Upper lobe of right lung (tissue), 1 donor: Measurements from ENCODE around the gene PDCD1LG2. TPM values are rescaled to one million over a fixed set of nuclear protein-coding genes. Genes with fewer than 3 reads are reported as not detected.

ENCODE experiments used
- ATAC-seq: fragments of 200-7000 bp; cut with Tn5 transposase; one replicate; pipeline ENCODE4 v1.9.1; 2020; ENCODE audit warnings: mild to moderate bottlenecking, moderate library complexity
- DNase-seq: peaks from one replicate; pipeline ENCODE4 v3.0.0-alpha.2; 2020
- H3K27ac ChIP-seq: fragments of 200-600 bp; one replicate; pipeline ENCODE4 v1.8.0; 2022
- H3K27me3 ChIP-seq: fragments of 200-600 bp; one replicate; pipeline ENCODE4 v1.8.0; 2022; ENCODE audit warnings: mild to moderate bottlenecking
- H3K36me3 ChIP-seq: fragments of 200-600 bp; one replicate; pipeline ENCODE4 v1.8.0; 2022
- H3K4me1 ChIP-seq: fragments of 200-600 bp; one replicate; pipeline ENCODE4 v1.8.0; 2022
- H3K4me3 ChIP-seq: fragments of 200-600 bp; one replicate; pipeline ENCODE4 v1.8.0; 2022; ENCODE audit warnings: mild to moderate bottlenecking
- H3K9me3 ChIP-seq: fragments of 200-600 bp; one replicate; pipeline ENCODE4 v1.8.0; 2022
- intact Hi-C: fragments of 100-400 bp; cut with DNase I; formaldehyde crosslinking; loops from one replicate; pipeline ENCODE4 v1.11.0; 2022
- total RNA-seq: library from RNA; stranded (reverse); fragmentation: NEBNext Ultra II Directional; extraction: Animal tissue kit (Norgen Biotek cat#: 25700); gene quantifications from one replicate; pipeline ENCODE4 v1.2.1, GENCODE V29; 2021
- TF ChIP-seq, protein P1 (sequence below): fragments of 200-600 bp; IDR thresholded peaks from one replicate; pipeline ENCODE4 v1.8.0; 2022; ENCODE audit warnings: antibody characterized with exemption
- donor health status: DM: no; HTN: yes; CAD: no; lungs with severe emphysema.

Gene PDCD1LG2
- total RNA-seq, 1 donor from 2014 or later, result 6.3 TPM

DNA sequence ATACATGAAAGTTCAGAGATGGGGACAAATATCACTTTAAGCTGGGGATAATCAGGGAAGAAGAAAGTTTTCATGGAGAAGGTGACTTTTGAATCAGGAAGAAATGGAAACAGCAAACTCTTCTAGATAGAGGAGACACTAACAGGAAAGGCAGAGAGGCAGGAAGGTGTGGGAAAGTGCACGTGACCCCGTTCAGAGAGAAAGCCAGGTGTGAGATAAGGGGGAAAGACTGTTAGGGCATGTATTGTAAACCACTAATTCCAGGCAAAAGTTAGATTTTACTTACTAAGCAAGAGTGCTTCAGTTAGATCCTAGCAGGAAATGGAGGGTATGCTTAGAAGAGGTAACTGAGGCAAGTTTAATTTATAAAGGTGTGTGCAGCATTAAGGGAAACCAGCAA, 58.5 kb downstream of the PDCD1LG2 start:
- intact Hi-C loops, result no loop called here
- no peaks in the 10 kb centered on the region for H3K9me3 ChIP-seq
- no peaks in the 10 kb centered on the region for H3K27me3 ChIP-seq
- DNase-seq, result no peak
- no peaks in the 10 kb centered on the region for H3K36me3 ChIP-seq
- H3K4me1 ChIP-seq, result no peaks in the 10 kb centered on the region
- TF ChIP-seq, protein P1, sequence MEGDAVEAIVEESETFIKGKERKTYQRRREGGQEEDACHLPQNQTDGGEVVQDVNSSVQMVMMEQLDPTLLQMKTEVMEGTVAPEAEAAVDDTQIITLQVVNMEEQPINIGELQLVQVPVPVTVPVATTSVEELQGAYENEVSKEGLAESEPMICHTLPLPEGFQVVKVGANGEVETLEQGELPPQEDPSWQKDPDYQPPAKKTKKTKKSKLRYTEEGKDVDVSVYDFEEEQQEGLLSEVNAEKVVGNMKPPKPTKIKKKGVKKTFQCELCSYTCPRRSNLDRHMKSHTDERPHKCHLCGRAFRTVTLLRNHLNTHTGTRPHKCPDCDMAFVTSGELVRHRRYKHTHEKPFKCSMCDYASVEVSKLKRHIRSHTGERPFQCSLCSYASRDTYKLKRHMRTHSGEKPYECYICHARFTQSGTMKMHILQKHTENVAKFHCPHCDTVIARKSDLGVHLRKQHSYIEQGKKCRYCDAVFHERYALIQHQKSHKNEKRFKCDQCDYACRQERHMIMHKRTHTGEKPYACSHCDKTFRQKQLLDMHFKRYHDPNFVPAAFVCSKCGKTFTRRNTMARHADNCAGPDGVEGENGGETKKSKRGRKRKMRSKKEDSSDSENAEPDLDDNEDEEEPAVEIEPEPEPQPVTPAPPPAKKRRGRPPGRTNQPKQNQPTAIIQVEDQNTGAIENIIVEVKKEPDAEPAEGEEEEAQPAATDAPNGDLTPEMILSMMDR, result no peak
- no peak for ATAC-seq
- no peak overlapping the region for H3K4me3 ChIP-seq
- H3K27ac ChIP-seq, result no peak overlapping the region

DNA sequence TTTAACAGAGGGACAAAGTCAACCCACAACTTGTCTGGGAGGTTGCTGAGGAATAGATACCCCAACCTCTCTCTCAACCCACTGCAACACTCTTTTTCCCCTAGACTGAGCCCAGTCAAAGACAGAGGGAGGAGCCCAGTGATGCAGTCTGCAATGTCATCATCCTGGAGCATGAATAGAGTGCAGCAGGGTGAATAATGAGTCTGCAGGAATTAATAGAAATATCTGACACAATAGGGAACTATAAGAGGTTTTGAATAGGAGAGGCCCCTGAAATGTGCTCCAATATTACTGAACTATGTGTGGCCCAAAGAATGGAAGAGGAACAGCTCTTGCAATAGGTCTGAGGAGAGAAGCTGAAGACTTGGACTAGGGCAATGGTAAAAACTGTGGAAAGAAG, 59.1 kb downstream of the PDCD1LG2 start:
- DNase-seq, result no peak
- H3K36me3 ChIP-seq, result no peaks in the 10 kb centered on the region
- H3K4me1 ChIP-seq, result no peaks in the 10 kb centered on the region
- no peaks in the 10 kb centered on the region for H3K9me3 ChIP-seq
- intact Hi-C loops, result no loop called here
- peak; percentile 81 for ATAC-seq
- no peak overlapping the region for H3K4me3 ChIP-seq
- H3K27me3 ChIP-seq, result no peaks in the 10 kb centered on the region
- H3K27ac ChIP-seq, result no peak overlapping the region
- TF ChIP-seq, protein P1, result no peak

DNA sequence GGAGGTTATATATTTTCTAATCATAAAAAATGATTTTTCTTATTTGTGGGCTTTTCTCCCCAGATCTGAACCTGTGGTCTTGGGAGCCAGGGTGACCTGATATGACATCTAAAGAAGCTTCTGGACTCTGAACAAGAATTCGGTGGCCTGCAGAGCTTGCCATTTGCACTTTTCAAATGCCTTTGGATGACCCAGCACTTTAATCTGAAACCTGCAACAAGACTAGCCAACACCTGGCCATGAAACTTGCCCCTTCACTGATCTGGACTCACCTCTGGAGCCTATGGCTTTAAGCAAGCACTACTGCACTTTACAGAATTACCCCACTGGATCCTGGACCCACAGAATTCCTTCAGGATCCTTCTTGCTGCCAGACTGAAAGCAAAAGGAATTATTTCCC, 59.6 kb downstream of the PDCD1LG2 start:
- DNase-seq (no peak), ATAC-seq (no peak)
- no peaks in the 10 kb centered on the region for H3K9me3 ChIP-seq
- no peaks in the 10 kb centered on the region for H3K27me3 ChIP-seq
- H3K27ac ChIP-seq, result no peak overlapping the region
- intact Hi-C loops, result no loop called here
- no peak overlapping the region for H3K4me3 ChIP-seq
- H3K4me1 ChIP-seq, result no peaks in the 10 kb centered on the region
- no peaks in the 10 kb centered on the region for H3K36me3 ChIP-seq
- TF ChIP-seq, protein P1, result no peak

- Histone ChIP-seq H3K4me3 (no peak overlapping the region), H3K36me3 (no peaks in the 10 kb centered on the region), H3K27ac (no peak overlapping the region), H3K27me3 (no peaks in the 10 kb centered on the region), H3K9me3 (no peaks in the 10 kb centered on the region), H3K4me1 (no peaks in the 10 kb centered on the region)
- intact Hi-C loops, result no loop called here
- DNase-seq (no peak), ATAC-seq (no peak)
- TF ChIP-seq, protein P1, result no peak
Observed at GRCh38 chr9:5571629-5572232, 61.4 kb downstream of the PDCD1LG2 start.

- Histone ChIP-seq H3K4me3 (no peak overlapping the region), H3K27me3 (no peaks in the 10 kb centered on the region), H3K4me1 (no peaks in the 10 kb centered on the region), H3K27ac (no peak overlapping the region), H3K36me3 (no peaks in the 10 kb centered on the region), H3K9me3 (no peaks in the 10 kb centered on the region)
- TF ChIP-seq, protein P1, result no peak
- intact Hi-C loops, result no loop called here
- DNase-seq (no peak), ATAC-seq (no peak)
Observed at GRCh38 chr9:5574097-5574496, 63.8 kb downstream of the PDCD1LG2 start.

DNA sequence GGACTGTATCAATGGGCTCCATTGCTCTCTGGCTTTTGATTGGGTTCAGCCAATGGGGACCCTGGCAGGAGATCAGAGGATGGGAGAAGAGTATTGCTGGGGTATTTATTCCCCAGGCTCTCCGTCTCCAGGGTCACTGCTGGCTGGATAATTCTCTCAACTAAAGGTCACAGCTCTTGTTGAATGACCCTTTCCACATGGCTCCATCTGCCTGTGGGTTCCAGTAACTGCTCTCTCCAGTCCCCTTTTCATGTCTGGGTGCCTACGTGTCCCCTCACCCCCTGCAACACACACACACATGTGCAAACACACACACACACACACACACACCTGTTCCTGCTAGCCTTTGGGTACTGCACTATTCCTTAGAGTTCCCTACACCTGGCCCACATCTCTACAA, 64.7 kb downstream of the PDCD1LG2 start:
- no peaks in the 10 kb centered on the region for H3K27me3 ChIP-seq
- no peak overlapping the region for H3K27ac ChIP-seq
- no peaks in the 10 kb centered on the region for H3K4me1 ChIP-seq
- H3K9me3 ChIP-seq, result no peaks in the 10 kb centered on the region
- no peaks in the 10 kb centered on the region for H3K36me3 ChIP-seq
- H3K4me3 ChIP-seq, result no peak overlapping the region
- ATAC-seq (peak; percentile 62), DNase-seq (no peak)
- TF ChIP-seq, protein P1, result no peak
- intact Hi-C loops, result no loop called here
